Lung (tissue), 12 donors: ENCODE results near the gene DCUN1D3. TPM values are rescaled to one million over a fixed set of nuclear protein-coding genes. Genes with fewer than 3 reads are reported as not detected.
A peak's percentile ranks its signal among the peaks of the same experiment; 100 is the strongest.

Source experiments
- ATAC-seq: fragments of 200-7000 bp; cut with Tn5 transposase; one replicate; pipeline ENCODE4 v1.9.1; 2020; ENCODE audit warnings: moderate number of reproducible peaks; ENCODE audit not compliant: insufficient read depth, low FRiP score
- DNase-seq, 3 donors: peaks; one replicate each; pipeline ENCODE4 v3.0.0-alpha.2; 2013 to 2017
- H3K27ac ChIP-seq, 2 donors: one replicate each; pipeline ENCODE4 v1.5.1; 2013; ENCODE audit warnings: mild to moderate bottlenecking in 2 of 2, moderate library complexity in 2 of 2, control low read depth in 1 of 2, inconsistent platforms in 1 of 2, low read depth in 1 of 2, low read length in 1 of 2
- H3K27me3 ChIP-seq, 3 donors: one replicate each; pipeline ENCODE4 v1.5.1; 2013; ENCODE audit warnings: low read length in 2 of 3; ENCODE audit not compliant: control insufficient read depth in 3 of 3, insufficient read depth in 3 of 3
- H3K36me3 ChIP-seq, 4 donors: one replicate each; pipeline ENCODE4 v1.5.1; 2013; ENCODE audit warnings: low read length in 4 of 4, mild to moderate bottlenecking in 1 of 4, moderate library complexity in 1 of 4; ENCODE audit not compliant: control insufficient read depth in 4 of 4, insufficient read depth in 4 of 4
- H3K4me1 ChIP-seq, 5 donors: one replicate each; pipeline ENCODE4 v1.5.1; 2013; ENCODE audit warnings: low read length in 5 of 5, mild to moderate bottlenecking in 2 of 5, moderate library complexity in 1 of 5; ENCODE audit not compliant: control insufficient read depth in 5 of 5, insufficient read depth in 5 of 5
- H3K4me3 ChIP-seq: one replicate; pipeline ENCODE4 v1.5.1; 2013; ENCODE audit warnings: mild to moderate bottlenecking, control low read depth, moderate library complexity
- H3K9ac ChIP-seq, 2 donors: one replicate each; pipeline ENCODE4 v1.5.1; 2013; ENCODE audit warnings: low read length in 2 of 2, control low read depth in 1 of 2; ENCODE audit not compliant: insufficient read depth in 1 of 2
- H3K9me3 ChIP-seq, 4 donors: one replicate each; pipeline ENCODE4 v1.5.1; 2013; ENCODE audit warnings: low read length in 3 of 4, mild to moderate bottlenecking in 1 of 4, moderate library complexity in 1 of 4; ENCODE audit not compliant: control insufficient read depth in 4 of 4, insufficient read depth in 3 of 4
- CTCF ChIP-seq: IDR thresholded peaks from 2 replicates; pipeline ENCODE4 v1.5.1; 2012; ENCODE audit warnings: mild to moderate bottlenecking; ENCODE audit errors: control extremely low read depth, extremely low read depth
- WGBS, 2 donors: extraction: QIAGEN DNeasy Blood & Tissue Kit; methylation state at CpG; one replicate each; pipeline ENCODE4 v1.1.7; 2013; 5-methylcytosine and 5-hydroxymethylcytosine counted together
- polyA plus RNA-seq, 2 donors: library from polyadenylated mRNA; stranded (reverse); fragments of 200-250 nt; gene quantifications; one replicate each; pipeline ENCODE4 v1.2.1, GENCODE V29; 2013
- total RNA-seq, 2 donors: library from RNA; depleted of rRNA in 1 of 2; stranded (reverse); fragments of >200 nt in 1 of 2; gene quantifications; one replicate each; pipeline ENCODE4 v1.2.1, GENCODE V29; 2014 to 2021
- donor health status: control.
- donor health status: control.
- donor health status: Bipolar disorder and iron deficiency.
- donor health status: healthy.
- donor health status: DM: yes; HTN: yes; CAD: no.

The DCUN1D3 gene
- total and polyA plus RNA-seq, 4 donors: 6.1 to 27.8 (median 9.4) TPM

- H3K9ac ChIP-seq: no peak overlapping the region
- H3K4me1 ChIP-seq: peaks cover 0 to 4% (median 0%) of the 10 kb centered on the region in 5 donors
- ATAC-seq (no peak), DNase-seq (no peak)
- no peak for TF ChIP-seq CTCF
- no peak overlapping the region for H3K27ac ChIP-seq
- H3K27me3 ChIP-seq: no peaks in the 10 kb centered on the region
- H3K9me3 ChIP-seq: no peaks in the 10 kb centered on the region
- peaks cover 0 to 20% (median 7%) of the 10 kb centered on the region in 4 donors for H3K36me3 ChIP-seq
- WGBS, 2 donors: 94% methylated on average over 1 of the region's 1 CpG
- H3K4me3 ChIP-seq: no peak overlapping the region
Observed at GRCh38 chr16:20829536-20829935, 70.6 kb downstream of the DCUN1D3 start.

GRCh38 chr16:20826039-20826566 is 74.1 kb downstream of the DCUN1D3 start:
- no peak overlapping the region for H3K9ac ChIP-seq
- DNase-seq (peak in 2 of 3 donors; percentile 78 to 82), ATAC-seq (no peak)
- no peak for TF ChIP-seq CTCF
- peaks cover 0 to 4% (median 0%) of the 10 kb centered on the region in 5 donors for H3K4me1 ChIP-seq
- H3K9me3 ChIP-seq: no peaks in the 10 kb centered on the region
- H3K27ac ChIP-seq: no peak overlapping the region
- no peaks in the 10 kb centered on the region for H3K27me3 ChIP-seq
- H3K36me3 ChIP-seq: peaks cover 0 to 25% (median 2%) of the 10 kb centered on the region in 4 donors
- WGBS, 2 donors: 75 to 79% methylated on average over 3 of the region's 3 CpGs
- no peak overlapping the region for H3K4me3 ChIP-seq

GRCh38 chr16:20822521-20823325 is 77.4 kb downstream of the DCUN1D3 start:
- WGBS, 2 donors: 53 to 74% methylated on average over 3 of the region's 3 CpGs
- Histone ChIP-seq H3K9ac (no peak overlapping the region), H3K36me3 (peaks cover 0 to 21% (median 5%) of the 10 kb centered on the region in 4 donors), H3K4me3 (no peak overlapping the region), H3K27me3 (no peaks in the 10 kb centered on the region), H3K27ac (no peak overlapping the region), H3K9me3 (no peaks in the 10 kb centered on the region), H3K4me1 (peaks cover 0 to 4% (median 0%) of the 10 kb centered on the region in 5 donors)
- ATAC-seq: no peak
- no peak for DNase-seq
- TF ChIP-seq CTCF: no peak
